Activated T-cell treated with anti-CD3 and anti-CD28 coated beads, Interleukin-2, amount 50 U/mL, for 4 hours (primary cell): Measurements from ENCODE around the gene IMMP2L. TPM values are rescaled to one million over a fixed set of nuclear protein-coding genes. Genes with fewer than 3 reads are reported as not detected.

Source experiments
- ATAC-seq, 2 donors: fragments of 200-7000 bp; cut with Tn5 transposase; one replicate each; pipeline ENCODE4 v1.10.0; 2021
- DNase-seq: peaks from one replicate; pipeline ENCODE4 v3.0.0-alpha.2; 2020
- H3K27me3 Mint-ChIP-seq: one replicate; pipeline ENCODE4 v1.8.0; 2021; ENCODE audit warnings: low read depth, mixed read lengths
- H3K36me3 Mint-ChIP-seq: one replicate; pipeline ENCODE4 v1.8.0; 2022; ENCODE audit warnings: mixed read lengths; ENCODE audit not compliant: insufficient read depth
- H3K4me1 Mint-ChIP-seq: one replicate; pipeline ENCODE4 v1.8.0; 2021; ENCODE audit warnings: low read depth, mixed read lengths
- H3K4me3 Mint-ChIP-seq: one replicate; pipeline ENCODE4 v1.8.0; 2021; ENCODE audit warnings: mild to moderate bottlenecking, moderate library complexity, mixed read lengths
- H3K9me3 Mint-ChIP-seq: one replicate; pipeline ENCODE4 v1.8.0; 2021; ENCODE audit warnings: mixed read lengths
- total RNA-seq, 3 donors: library from RNA; stranded (reverse); gene quantifications; one replicate each; pipeline ENCODE4 v1.2.1, GENCODE V29; 2021

IMMP2L gene
- total RNA-seq, 3 donors from 2014 or later, result 18.7 to 22.9 (median 19.2) TPM

- DNase-seq (no peak), ATAC-seq (no peak)
- Mint-ChIP-seq H3K36me3 (peaks cover 4% of the 10 kb centered on the region), H3K27me3 (no peaks in the 10 kb centered on the region), H3K4me3 (no peak overlapping the region), H3K9me3 (peaks cover 6% of the 10 kb centered on the region), H3K4me1 (peaks cover 86% of the 10 kb centered on the region)
These were observed 535.9 kb downstream of the IMMP2L start for GRCh38 chr7:111026343-111026742.

- H3K36me3 Mint-ChIP-seq, result peaks cover 4% of the 10 kb centered on the region
- peaks cover 89% of the 10 kb centered on the region for H3K4me1 Mint-ChIP-seq
- peak; percentile 79 to 81 for ATAC-seq
- H3K4me3 Mint-ChIP-seq, result peak overlapping the region; percentile 40
- peak; percentile 6 for DNase-seq
- H3K9me3 Mint-ChIP-seq, result peaks cover 6% of the 10 kb centered on the region
- no peaks in the 10 kb centered on the region for H3K27me3 Mint-ChIP-seq
These were observed 537.3 kb downstream of the IMMP2L start for GRCh38 chr7:111025006-111025405.

GRCh38 chr7:111018960-111019736 is 543.1 kb downstream of the IMMP2L start:
- Mint-ChIP-seq H3K4me1 (peaks cover 69% of the 10 kb centered on the region), H3K4me3 (no peak overlapping the region), H3K9me3 (peaks cover 3% of the 10 kb centered on the region), H3K36me3 (peaks cover 2% of the 10 kb centered on the region), H3K27me3 (no peaks in the 10 kb centered on the region)
- ATAC-seq (peak; percentile 14 to 51), DNase-seq (peak; percentile 12)

- no peak for DNase-seq
- H3K36me3 Mint-ChIP-seq, result peaks cover 2% of the 10 kb centered on the region
- no peak for ATAC-seq
- no peak overlapping the region for H3K4me3 Mint-ChIP-seq
- peaks cover 67% of the 10 kb centered on the region for H3K4me1 Mint-ChIP-seq
- peaks cover 3% of the 10 kb centered on the region for H3K9me3 Mint-ChIP-seq
- H3K27me3 Mint-ChIP-seq, result no peaks in the 10 kb centered on the region
These were observed 543.8 kb downstream of the IMMP2L start for GRCh38 chr7:111018447-111018846.

GRCh38 chr7:111014079-111014478 is 548.2 kb downstream of the IMMP2L start:
- ATAC-seq (no peak), DNase-seq (peak; percentile 4)
- H3K4me1 Mint-ChIP-seq, result peaks cover 72% of the 10 kb centered on the region
- no peaks in the 10 kb centered on the region for H3K9me3 Mint-ChIP-seq
- no peaks in the 10 kb centered on the region for H3K36me3 Mint-ChIP-seq
- no peaks in the 10 kb centered on the region for H3K27me3 Mint-ChIP-seq
- H3K4me3 Mint-ChIP-seq, result no peak overlapping the region

GRCh38 chr7:111012799-111013675 is 549.3 kb downstream of the IMMP2L start:
- ATAC-seq (peak; percentile 89), DNase-seq (peak; percentile 11)
- peak overlapping the region; percentile 56 for H3K4me3 Mint-ChIP-seq
- peaks cover 65% of the 10 kb centered on the region for H3K4me1 Mint-ChIP-seq
- H3K36me3 Mint-ChIP-seq, result no peaks in the 10 kb centered on the region
- no peaks in the 10 kb centered on the region for H3K9me3 Mint-ChIP-seq
- H3K27me3 Mint-ChIP-seq, result no peaks in the 10 kb centered on the region

GRCh38 chr7:111012149-111012548 is 550.1 kb downstream of the IMMP2L start:
- Mint-ChIP-seq H3K4me3 (peak overlapping the region; percentile 47), H3K27me3 (no peaks in the 10 kb centered on the region), H3K36me3 (no peaks in the 10 kb centered on the region), H3K9me3 (no peaks in the 10 kb centered on the region), H3K4me1 (peaks cover 59% of the 10 kb centered on the region)
- no peak for ATAC-seq
- DNase-seq, result no peak

- peaks cover 59% of the 10 kb centered on the region for H3K4me1 Mint-ChIP-seq
- no peaks in the 10 kb centered on the region for H3K36me3 Mint-ChIP-seq
- peak overlapping the region; percentile 47 for H3K4me3 Mint-ChIP-seq
- peak; percentile 52 to 64 for ATAC-seq
- DNase-seq, result no peak
- no peaks in the 10 kb centered on the region for H3K27me3 Mint-ChIP-seq
- no peaks in the 10 kb centered on the region for H3K9me3 Mint-ChIP-seq
These were observed 550.8 kb downstream of the IMMP2L start for GRCh38 chr7:111011520-111011919.

- DNase-seq (no peak), ATAC-seq (peak in 1 of 2 donors; percentile 19)
- no peak overlapping the region for H3K4me3 Mint-ChIP-seq
- no peaks in the 10 kb centered on the region for H3K9me3 Mint-ChIP-seq
- H3K27me3 Mint-ChIP-seq, result no peaks in the 10 kb centered on the region
- H3K36me3 Mint-ChIP-seq, result no peaks in the 10 kb centered on the region
- H3K4me1 Mint-ChIP-seq, result peaks cover 56% of the 10 kb centered on the region
These were observed 551.5 kb downstream of the IMMP2L start for GRCh38 chr7:111010798-111011197.

- no peaks in the 10 kb centered on the region for H3K27me3 Mint-ChIP-seq
- ATAC-seq, result no peak
- no peak for DNase-seq
- peak overlapping the region; percentile 17 for H3K4me3 Mint-ChIP-seq
- peaks cover 48% of the 10 kb centered on the region for H3K4me1 Mint-ChIP-seq
- H3K9me3 Mint-ChIP-seq, result no peaks in the 10 kb centered on the region
- no peaks in the 10 kb centered on the region for H3K36me3 Mint-ChIP-seq
These were observed 552.7 kb downstream of the IMMP2L start for GRCh38 chr7:111009526-111010040.

- ATAC-seq, result no peak
These were observed 555.6 kb downstream of the IMMP2L start for GRCh38 chr7:111006691-111007090.

GRCh38 chr7:111006040-111006439 is 556.3 kb downstream of the IMMP2L start:
- H3K9me3 Mint-ChIP-seq, result no peaks in the 10 kb centered on the region
- H3K36me3 Mint-ChIP-seq, result no peaks in the 10 kb centered on the region
- no peaks in the 10 kb centered on the region for H3K27me3 Mint-ChIP-seq
- H3K4me1 Mint-ChIP-seq, result peaks cover 29% of the 10 kb centered on the region
- no peak for DNase-seq
- peak; percentile 47 to 51 for ATAC-seq
- no peak overlapping the region for H3K4me3 Mint-ChIP-seq

More at GRCh38 chr7:111006691-111007090, 555.6 kb downstream of the IMMP2L start:
- no peaks in the 10 kb centered on the region for H3K27me3 Mint-ChIP-seq
- H3K9me3 Mint-ChIP-seq, result no peaks in the 10 kb centered on the region
- peaks cover 35% of the 10 kb centered on the region for H3K4me1 Mint-ChIP-seq
- DNase-seq, result no peak
- H3K4me3 Mint-ChIP-seq, result no peak overlapping the region
- no peaks in the 10 kb centered on the region for H3K36me3 Mint-ChIP-seq

GRCh38 chr7:111005445-111005844 is 556.8 kb downstream of the IMMP2L start:
- Mint-ChIP-seq H3K27me3 (no peaks in the 10 kb centered on the region), H3K9me3 (no peaks in the 10 kb centered on the region), H3K4me1 (peaks cover 23% of the 10 kb centered on the region), H3K36me3 (no peaks in the 10 kb centered on the region), H3K4me3 (no peak overlapping the region)
- ATAC-seq (peak; percentile 21 to 39), DNase-seq (no peak)

- ATAC-seq, result no peak
- H3K9me3 Mint-ChIP-seq, result peaks cover under 1% of the 10 kb centered on the region
- no peak for DNase-seq
- H3K36me3 Mint-ChIP-seq, result no peaks in the 10 kb centered on the region
- no peak overlapping the region for H3K4me3 Mint-ChIP-seq
- no peaks in the 10 kb centered on the region for H3K27me3 Mint-ChIP-seq
- H3K4me1 Mint-ChIP-seq, result peaks cover 13% of the 10 kb centered on the region
These were observed 557.9 kb downstream of the IMMP2L start for GRCh38 chr7:111004310-111004901.
